Body of pancreas (tissue), 4 donors: ENCODE results near the gene SLC25A25.

Experiments
- POLR2A ChIP-seq, 3 donors: fragments of 450-650 bp; IDR thresholded peaks; one replicate each; pipeline ENCODE4 v1.6.1; 2016; ENCODE audit warnings: antibody characterized with exemption in 3 of 3, mild to moderate bottlenecking in 2 of 3
- TF ChIP-seq, protein P1 (sequence below), 7 experiments: fragments of 450-650 bp in 4 of 7; fragments of 200-600 bp in 3 of 7; sonication (generic) in 3 of 7; IDR thresholded peaks; one replicate each; pipeline ENCODE4 v1.5.1; 2016 to 2019; ENCODE audit warnings: antibody characterized with exemption in 7 of 7

DNA sequence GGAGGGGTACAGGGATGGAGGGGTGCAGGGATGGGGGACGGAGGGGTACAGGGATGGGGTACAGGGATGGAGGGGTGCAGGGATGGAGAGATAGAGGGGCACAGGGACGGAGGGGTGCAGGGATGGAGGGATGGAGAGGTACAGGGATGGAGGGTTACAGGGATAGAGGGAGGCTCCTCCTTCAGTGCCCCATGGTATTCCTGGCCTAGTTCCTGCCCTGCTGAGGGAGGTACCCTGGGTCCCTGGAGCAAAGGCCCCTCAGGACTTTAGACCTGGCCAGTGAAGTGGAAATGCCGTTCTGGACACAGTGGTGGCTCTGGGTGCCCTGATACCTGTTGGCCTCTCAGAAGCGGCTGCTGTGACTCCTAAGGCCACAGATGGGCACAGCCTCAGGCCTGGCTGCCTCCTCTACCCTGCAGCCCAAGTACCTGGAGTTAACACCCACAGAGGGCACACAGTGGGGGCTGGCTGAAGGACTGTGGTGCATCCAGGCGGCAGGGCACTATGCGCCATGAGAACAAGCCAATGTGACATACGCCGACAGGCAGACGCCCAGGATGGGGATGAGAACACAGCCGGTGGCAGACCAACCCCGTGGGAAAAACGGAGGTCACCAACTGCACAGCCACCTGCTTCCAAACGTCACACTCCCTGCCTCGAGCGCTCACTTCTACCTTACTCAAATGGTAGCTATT, 51.1 kb downstream of the SLC25A25 start:
- TF ChIP-seq, protein P1, sequence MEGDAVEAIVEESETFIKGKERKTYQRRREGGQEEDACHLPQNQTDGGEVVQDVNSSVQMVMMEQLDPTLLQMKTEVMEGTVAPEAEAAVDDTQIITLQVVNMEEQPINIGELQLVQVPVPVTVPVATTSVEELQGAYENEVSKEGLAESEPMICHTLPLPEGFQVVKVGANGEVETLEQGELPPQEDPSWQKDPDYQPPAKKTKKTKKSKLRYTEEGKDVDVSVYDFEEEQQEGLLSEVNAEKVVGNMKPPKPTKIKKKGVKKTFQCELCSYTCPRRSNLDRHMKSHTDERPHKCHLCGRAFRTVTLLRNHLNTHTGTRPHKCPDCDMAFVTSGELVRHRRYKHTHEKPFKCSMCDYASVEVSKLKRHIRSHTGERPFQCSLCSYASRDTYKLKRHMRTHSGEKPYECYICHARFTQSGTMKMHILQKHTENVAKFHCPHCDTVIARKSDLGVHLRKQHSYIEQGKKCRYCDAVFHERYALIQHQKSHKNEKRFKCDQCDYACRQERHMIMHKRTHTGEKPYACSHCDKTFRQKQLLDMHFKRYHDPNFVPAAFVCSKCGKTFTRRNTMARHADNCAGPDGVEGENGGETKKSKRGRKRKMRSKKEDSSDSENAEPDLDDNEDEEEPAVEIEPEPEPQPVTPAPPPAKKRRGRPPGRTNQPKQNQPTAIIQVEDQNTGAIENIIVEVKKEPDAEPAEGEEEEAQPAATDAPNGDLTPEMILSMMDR (IDR thresholded peaks at IDR 0.05): no peak
- TF ChIP-seq POLR2A (IDR thresholded peaks at IDR 0.05): no peak
